NCI-H2081 treated with DMSO at 0.1 percent for 48 hours (cell line): ENCODE results near the gene SCFD2.

ENCODE experiments used
- DNase-seq: peaks from one replicate; lab custom pipeline; 2025; lab: John Stamatoyannopoulos, UW

Gene SCFD2

GRCh38 chr4:52926196-52926974 is 439.5 kb downstream of the SCFD2 start:
- DNase-seq: no peak

DNA sequence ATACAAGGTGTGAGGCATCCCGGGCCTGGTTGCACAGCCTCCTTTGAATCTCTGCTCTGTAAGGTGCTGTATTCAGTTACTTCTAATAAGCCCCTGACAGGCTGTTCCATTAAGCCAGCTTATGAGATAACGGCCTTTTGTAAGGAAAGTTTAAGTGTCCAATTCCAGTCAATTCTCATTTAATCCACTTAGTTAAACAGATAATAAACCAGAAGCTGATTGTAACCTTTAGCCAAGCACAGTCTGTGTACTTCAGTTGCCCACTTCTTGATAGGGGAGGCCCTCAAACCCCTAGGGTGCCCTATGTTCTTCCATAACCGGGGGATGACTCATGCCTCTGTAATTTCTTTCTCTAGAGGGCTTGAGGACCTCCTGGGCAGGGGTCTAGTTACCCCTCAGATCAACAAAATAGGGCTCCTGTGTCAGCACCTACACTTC is 440.3 kb downstream of the SCFD2 start:
- DNase-seq: no peak

DNA sequence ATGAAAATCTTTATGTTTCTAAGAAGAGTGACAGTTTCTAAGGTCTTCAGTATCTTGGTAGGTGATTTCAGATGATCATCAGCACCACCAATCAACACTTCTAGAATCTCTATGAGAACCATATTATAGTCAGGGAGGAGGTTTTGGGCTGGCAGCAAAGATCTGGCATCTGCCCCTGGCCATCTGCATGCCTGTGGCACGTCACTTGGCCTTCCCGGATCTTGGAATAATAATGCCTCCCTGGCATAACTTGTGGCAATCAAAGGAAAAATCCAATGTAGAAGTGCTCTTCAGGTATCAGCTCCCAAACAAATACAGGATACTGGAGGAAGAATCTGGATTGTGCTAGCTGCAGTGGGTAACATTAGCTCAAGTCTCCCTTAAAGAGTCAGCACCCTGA is 446.4 kb downstream of the SCFD2 start:
- DNase-seq: no peak

DNA sequence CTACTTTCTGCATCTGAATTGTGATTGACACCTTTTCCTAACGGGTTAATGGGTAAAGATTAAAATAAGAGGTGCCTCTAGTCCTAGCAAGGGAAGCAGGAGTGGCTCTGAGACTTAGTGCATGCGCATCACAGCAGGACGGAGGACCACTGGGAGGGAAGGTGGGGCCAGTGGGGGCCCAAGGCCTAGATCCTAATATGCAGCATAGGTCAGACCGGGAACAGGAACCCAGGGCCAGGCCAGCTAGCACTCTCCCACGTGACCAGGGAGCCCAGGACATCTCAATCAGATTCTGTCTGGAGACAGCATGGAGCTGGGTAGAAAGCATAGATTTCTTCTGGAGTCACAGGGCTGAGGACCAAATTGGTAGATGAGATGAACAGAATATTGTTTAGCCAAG is 448.0 kb downstream of the SCFD2 start:
- no peak for DNase-seq

DNA sequence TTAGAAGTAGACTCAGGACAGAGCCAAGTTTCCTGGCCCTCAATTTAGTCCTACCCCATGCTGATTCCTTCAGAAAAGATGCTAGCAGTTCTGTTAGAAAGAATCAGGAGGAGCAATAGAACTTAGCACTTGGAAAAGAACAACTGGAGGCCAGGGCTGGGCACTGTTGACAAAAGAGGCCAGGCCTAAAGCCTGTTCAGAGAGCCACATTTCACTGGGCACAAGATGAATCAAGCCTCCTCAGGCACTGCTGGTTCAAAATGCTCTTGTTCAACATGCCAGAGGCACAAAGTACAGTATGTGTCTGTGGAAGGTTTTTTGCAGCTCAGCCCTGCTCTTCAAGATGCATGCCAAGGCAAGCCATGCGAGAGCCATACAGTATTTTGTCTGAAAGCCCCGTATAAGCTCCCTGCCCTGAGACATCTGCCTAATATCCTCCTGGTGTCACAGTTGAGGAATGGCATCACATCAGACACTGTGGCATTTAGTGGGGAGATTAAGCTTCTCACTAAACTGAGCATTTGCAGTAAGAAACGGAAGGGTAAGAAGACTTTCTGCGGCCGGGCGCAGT is 450.0 kb downstream of the SCFD2 start:
- no peak for DNase-seq

DNA sequence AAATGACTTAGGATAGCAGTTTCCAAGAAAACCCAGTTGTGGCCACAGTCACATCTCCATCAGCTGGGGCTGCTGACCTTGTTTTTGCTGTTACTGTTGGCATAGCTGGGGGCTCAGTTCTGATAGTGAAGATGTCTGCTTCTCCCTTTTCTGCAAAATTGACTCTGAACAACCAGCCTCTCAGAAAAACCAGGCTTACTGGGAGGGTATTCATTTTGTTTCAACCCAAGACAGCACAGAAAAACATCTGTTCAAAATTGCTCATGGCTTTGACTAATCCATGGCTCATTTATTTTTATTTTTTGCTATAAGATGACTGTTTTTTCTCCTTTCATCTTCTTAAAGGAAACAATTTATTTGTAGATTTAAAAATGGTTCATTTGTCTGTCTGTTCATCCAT is 450.7 kb downstream of the SCFD2 start:
- DNase-seq: no peak

DNA sequence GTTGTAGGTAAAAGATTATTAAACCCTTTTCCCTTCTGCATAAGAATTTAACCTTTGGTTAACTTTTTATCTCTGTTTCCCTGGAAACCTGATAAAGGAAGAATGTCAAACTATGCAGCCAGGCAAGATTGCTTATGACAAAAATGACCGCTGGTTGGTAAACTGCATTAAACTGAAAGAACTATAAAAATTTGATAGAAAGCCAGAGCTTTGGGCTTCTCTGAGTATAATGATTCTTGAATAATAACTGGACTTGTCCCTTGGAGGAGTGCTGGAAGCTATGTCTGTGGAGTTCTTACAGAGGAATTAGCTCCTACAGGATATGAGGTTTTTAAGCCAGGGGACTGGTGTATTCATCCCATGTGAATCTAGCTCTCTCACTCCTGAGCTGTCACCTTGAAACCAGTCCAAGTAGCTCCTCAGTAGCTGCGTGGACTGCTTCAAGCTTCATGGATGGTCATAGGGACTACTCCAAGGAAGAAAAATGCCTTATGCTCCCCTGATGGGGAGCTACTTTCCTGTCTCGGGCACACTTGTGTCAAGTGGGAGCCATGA is 451.7 kb downstream of the SCFD2 start:
- no peak for DNase-seq

DNA sequence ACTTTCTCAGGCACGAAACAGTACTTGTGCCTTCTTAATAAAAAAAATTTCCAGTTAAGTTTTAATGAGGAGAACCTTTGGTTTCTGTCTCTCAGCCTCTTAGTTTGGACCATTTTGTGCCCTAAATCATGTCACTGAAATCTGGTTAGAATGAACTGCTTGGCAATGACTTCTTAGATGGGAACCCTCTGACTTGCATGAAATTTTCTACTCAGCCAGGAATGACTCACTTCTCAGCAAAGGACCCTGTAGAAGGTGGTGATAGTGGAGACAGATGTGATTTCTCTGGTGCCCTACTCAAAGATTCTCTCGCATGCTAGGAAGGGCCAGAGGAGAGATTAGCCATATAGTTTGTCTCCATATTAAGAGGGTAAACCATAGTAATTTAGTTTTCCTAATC is 453.3 kb downstream of the SCFD2 start:
- no peak for DNase-seq

- no peak for DNase-seq
Observed at GRCh38 chr4:52911684-52912294, 454.1 kb downstream of the SCFD2 start.

DNA sequence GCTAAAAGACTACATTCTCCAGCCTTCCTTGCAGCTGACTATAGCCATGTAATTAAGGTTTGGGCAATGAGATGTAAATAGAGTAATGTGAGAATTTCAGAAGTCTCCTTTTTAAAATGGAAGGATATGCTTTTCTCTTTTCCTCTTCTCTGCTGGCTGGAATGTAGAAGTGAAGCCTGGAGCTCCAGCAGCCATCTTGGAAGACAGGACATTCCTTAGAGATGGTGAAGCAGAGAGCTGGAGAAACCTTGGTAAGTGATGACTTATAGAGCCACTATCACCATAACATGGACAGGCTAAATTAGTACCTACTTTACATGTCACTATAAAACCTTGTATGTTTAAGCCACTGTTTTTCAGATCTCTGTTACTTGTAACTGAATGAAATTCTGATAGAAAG is 455.7 kb downstream of the SCFD2 start:
- DNase-seq: no peak

- DNase-seq: no peak
Observed at GRCh38 chr4:52907510-52907909, 458.4 kb downstream of the SCFD2 start.

DNA sequence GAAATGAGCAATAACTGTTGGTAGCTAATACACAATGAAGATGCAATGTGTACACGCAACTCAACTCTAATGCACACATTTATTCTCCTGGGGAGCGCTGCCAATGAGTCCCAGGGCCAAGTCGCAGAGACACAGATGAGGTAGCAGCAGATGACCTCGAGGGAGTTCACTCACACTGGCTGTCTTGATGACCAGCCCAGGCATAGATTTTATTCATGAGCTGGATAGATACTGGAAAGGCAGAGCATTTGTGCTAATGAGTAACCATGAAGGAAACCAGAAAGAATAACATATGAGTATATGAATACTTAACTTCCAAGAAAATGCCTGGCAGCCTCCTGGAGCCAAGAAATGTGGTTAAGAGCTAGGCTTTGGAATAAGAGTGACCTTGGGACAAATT is 461.4 kb downstream of the SCFD2 start:
- no peak for DNase-seq

- no peak for DNase-seq
Observed at GRCh38 chr4:52903273-52903672, 462.6 kb downstream of the SCFD2 start.

DNA sequence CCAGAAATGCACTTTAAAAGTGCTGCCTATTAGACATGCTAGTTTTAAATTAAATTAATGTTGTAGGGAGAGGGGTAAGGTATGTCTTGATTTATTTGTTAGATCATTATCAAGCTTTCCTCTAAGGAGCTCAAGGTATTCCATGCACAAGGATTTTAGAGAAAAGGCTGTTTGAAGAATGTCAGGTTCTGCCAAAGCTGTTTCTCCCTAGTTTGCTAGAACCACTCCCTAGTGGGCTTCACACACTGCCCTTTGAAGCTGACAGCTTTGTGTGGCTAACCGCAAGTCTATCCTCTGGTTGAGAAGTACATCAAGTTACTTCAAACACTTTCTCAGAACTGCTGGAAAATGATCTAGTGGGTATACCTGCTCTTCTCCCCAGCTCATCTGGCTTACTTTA is 471.4 kb downstream of the SCFD2 start:
- DNase-seq: no peak

GRCh38 chr4:52892880-52893279 is 473.0 kb downstream of the SCFD2 start:
- DNase-seq: no peak

- DNase-seq: no peak
Observed at GRCh38 chr4:52891743-52892142, 474.1 kb downstream of the SCFD2 start.

DNA sequence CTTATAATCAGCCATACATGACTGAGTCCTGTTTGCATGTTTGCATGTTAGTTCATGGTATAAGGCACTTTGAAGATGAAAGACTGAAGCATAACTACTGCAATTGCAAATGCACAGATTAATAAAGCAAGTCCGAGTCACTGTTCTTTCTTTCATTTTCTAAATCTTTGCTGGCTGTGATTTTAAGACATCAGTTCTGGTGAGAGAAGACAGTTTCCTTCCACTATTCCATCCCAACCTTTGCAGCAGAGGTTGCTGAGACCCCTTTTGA is 475.4 kb downstream of the SCFD2 start:
- DNase-seq: no peak

GRCh38 chr4:52889778-52890520 is 475.9 kb downstream of the SCFD2 start:
- no peak for DNase-seq

- no peak for DNase-seq
Observed at GRCh38 chr4:52889354-52889753, 476.5 kb downstream of the SCFD2 start.

GRCh38 chr4:52884994-52885393 is 480.9 kb downstream of the SCFD2 start:
- DNase-seq: no peak

DNA sequence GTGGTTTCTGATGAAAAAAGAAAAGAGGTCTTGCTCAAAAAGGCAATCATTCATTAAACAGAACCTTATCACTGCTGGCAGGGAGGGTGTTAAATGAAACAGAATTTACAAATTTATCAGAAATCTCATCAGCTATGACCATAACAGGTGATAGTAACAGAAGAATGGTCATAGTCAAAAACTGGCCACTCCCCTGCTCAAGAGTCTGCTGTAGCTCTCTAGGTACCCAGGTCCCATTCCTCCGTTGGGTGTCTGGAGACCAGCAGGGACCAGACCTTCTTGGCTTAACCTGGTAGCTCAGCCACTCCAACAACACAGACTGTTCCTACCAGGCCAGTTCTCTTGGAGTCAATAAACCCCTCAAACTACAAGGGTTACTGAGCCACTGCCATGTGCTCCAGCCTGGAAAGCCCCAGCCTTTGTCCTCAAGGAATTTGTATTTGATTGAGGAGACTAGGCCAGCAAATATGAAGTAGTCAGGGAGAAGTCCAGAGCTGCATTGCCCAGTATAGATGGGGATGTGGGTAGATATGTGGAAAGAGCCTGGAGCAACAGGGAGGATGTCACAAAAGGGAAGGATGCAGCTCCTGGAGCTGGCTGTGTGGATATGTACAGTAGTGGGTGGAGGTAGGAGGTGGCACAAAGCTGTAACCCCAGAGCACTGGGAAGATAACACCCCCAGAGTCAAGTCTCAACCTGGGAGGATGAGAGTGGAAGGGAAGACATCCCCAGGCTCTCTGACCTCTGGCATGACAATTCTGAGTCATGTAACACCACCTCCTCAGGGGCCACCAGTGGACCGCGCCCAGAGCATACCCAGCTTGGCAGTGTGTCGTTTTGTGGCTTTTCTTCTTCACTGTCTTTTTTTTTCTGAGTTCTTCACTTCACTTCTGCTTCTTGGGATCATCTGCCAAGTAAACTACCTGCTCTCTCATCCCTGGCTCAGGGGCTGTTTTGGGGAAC is 481.9 kb downstream of the SCFD2 start:
- no peak for DNase-seq
